ENCODE measurements around the gene CLASP2.

GRCh38 chr3:33537133-33537532, 180.9 kb downstream of the CLASP2 start:
- TF ChIP-seq POLR2AphosphoS5 (IDR thresholded peaks at IDR 0.05) (no peak), CTCF (IDR thresholded peaks at IDR 0.05) (no peak), POLR2A (IDR thresholded peaks at IDR 0.05; ENCODE audit: low read depth) (no peak), EP300 (IDR thresholded peaks at IDR 0.05) (no peak)

All from esophagus muscularis mucosa (tissue), 4 donors.